ENCODE measurements around the gene SOX8.

The SOX8 gene

DNA sequence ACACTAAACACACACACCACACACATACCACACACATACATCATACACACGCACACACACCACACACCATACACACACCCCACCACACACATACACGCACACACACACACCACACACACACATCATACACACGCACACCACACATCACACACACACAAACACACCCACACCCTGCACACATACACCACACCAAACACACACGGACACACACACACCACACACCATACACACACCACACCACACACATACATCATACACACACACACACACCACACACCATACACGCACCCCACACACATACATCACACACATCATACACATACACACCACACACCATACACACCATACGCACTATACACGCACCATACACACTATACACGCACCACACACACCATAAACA lies 3.7 kb upstream of the SOX8 start:
- DNase-seq (ENCODE audit: low read depth), result no peak
- H3K4me3 ChIP-seq (ENCODE audit: low read length), result no peak overlapping the region
- TF ChIP-seq, protein P1, sequence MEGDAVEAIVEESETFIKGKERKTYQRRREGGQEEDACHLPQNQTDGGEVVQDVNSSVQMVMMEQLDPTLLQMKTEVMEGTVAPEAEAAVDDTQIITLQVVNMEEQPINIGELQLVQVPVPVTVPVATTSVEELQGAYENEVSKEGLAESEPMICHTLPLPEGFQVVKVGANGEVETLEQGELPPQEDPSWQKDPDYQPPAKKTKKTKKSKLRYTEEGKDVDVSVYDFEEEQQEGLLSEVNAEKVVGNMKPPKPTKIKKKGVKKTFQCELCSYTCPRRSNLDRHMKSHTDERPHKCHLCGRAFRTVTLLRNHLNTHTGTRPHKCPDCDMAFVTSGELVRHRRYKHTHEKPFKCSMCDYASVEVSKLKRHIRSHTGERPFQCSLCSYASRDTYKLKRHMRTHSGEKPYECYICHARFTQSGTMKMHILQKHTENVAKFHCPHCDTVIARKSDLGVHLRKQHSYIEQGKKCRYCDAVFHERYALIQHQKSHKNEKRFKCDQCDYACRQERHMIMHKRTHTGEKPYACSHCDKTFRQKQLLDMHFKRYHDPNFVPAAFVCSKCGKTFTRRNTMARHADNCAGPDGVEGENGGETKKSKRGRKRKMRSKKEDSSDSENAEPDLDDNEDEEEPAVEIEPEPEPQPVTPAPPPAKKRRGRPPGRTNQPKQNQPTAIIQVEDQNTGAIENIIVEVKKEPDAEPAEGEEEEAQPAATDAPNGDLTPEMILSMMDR (conservative IDR thresholded peaks at IDR 0.05; ENCODE audit: low read depth, low read length), result no peak

GRCh38 chr16:978403-978802 lies 3.2 kb upstream of the SOX8 start:
- TF ChIP-seq, protein P1 (conservative IDR thresholded peaks at IDR 0.05; ENCODE audit: low read depth, low read length), result no peak
- H3K4me3 ChIP-seq (ENCODE audit: low read length), result no peak overlapping the region
- DNase-seq (ENCODE audit: low read depth), result no peak

DNA sequence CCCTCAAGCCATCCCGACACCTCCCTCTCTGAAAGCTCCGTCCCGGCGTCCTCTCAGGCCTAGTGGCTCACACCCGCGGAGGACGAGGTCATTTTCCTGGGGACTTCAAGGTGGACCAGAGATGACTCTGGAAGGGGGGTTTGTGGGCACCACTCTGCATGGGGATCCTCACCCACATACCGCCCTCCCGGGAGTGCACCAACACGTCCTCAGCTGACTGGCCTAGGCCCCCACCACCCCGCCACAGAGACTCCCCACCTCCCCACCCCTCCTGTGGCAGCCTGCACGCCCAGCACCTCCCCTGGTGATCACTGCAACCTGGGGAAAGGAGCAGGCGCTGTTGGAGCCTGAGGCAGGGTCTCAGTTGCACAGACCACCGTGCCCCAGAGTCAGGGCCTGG lies 2.4 kb upstream of the SOX8 start:
- TF ChIP-seq, protein P1 (conservative IDR thresholded peaks at IDR 0.05; ENCODE audit: low read depth, low read length), result no peak
- DNase-seq (ENCODE audit: low read depth), result no peak
- no peak overlapping the region for H3K4me3 ChIP-seq (ENCODE audit: low read length)

GRCh38 chr16:979859-980594 lies 1.5 kb upstream of the SOX8 start:
- peak overlapping the region; percentile 25 for H3K4me3 ChIP-seq (ENCODE audit: low read length)
- TF ChIP-seq, protein P1 (conservative IDR thresholded peaks at IDR 0.05; ENCODE audit: low read depth, low read length), result no peak
- no peak for DNase-seq (ENCODE audit: low read depth)

- peak overlapping the region; percentile 25 for H3K4me3 ChIP-seq (ENCODE audit: low read length)
- TF ChIP-seq, protein P1 (conservative IDR thresholded peaks at IDR 0.05; ENCODE audit: low read depth, low read length), result no peak
- no peak for DNase-seq (ENCODE audit: low read depth)
Observed at GRCh38 chr16:980595-980854, 1.0 kb upstream of the SOX8 start.

GRCh38 chr16:982145-983043 lies 824 bp downstream of the SOX8 start:
- no peak for DNase-seq (ENCODE audit: low read depth)
- TF ChIP-seq, protein P1 (conservative IDR thresholded peaks at IDR 0.05; ENCODE audit: low read depth, low read length), result no peak
- peak overlapping the region; percentile 58 for H3K4me3 ChIP-seq (ENCODE audit: low read length)

All from retinal pigment epithelial cell (primary cell).